ENCODE data around the gene KMT2D.

The KMT2D gene

DNA sequence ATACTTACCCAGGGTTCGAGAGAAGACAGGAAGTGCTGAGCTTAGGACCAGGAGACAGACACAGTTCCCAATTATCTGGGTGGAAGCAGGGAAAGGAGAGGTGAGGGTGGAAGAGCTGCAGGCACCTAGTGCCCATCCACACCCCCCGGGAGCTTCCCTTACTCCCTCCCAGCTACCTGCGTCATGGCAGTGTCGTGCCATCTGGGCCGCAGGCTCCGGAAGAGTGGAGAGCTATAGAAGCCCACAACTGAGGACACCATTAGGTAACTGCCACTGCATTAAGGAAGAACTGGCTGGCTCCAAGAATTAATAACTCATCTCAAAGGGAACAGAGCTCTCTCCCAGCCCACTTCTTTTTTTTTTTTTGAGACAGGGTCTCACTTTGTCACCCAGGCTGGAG, 39.8 kb upstream of the KMT2D start:
- H3K27ac ChIP-seq (replicated peaks) = no peak overlapping the region
- H3K27me3 ChIP-seq (ENCODE audit: insufficient read depth, poor library complexity, severe bottlenecking) = no peaks in the 10 kb centered on the region
- DNase-seq (ENCODE audit: low read depth in 1 of 2, low spot score in 1 of 2) = no peak
- TF ChIP-seq GABPA (IDR thresholded peaks at IDR 0.05; ENCODE audit: low read depth) = no peak
- TF ChIP-seq POLR2AphosphoS5 (IDR thresholded peaks at IDR 0.05; ENCODE audit: low read depth) = no peak
- TF ChIP-seq, protein P1, sequence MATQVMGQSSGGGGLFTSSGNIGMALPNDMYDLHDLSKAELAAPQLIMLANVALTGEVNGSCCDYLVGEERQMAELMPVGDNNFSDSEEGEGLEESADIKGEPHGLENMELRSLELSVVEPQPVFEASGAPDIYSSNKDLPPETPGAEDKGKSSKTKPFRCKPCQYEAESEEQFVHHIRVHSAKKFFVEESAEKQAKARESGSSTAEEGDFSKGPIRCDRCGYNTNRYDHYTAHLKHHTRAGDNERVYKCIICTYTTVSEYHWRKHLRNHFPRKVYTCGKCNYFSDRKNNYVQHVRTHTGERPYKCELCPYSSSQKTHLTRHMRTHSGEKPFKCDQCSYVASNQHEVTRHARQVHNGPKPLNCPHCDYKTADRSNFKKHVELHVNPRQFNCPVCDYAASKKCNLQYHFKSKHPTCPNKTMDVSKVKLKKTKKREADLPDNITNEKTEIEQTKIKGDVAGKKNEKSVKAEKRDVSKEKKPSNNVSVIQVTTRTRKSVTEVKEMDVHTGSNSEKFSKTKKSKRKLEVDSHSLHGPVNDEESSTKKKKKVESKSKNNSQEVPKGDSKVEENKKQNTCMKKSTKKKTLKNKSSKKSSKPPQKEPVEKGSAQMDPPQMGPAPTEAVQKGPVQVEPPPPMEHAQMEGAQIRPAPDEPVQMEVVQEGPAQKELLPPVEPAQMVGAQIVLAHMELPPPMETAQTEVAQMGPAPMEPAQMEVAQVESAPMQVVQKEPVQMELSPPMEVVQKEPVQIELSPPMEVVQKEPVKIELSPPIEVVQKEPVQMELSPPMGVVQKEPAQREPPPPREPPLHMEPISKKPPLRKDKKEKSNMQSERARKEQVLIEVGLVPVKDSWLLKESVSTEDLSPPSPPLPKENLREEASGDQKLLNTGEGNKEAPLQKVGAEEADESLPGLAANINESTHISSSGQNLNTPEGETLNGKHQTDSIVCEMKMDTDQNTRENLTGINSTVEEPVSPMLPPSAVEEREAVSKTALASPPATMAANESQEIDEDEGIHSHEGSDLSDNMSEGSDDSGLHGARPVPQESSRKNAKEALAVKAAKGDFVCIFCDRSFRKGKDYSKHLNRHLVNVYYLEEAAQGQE (IDR thresholded peaks at IDR 0.05; ENCODE audit: insufficient replicate concordance, low read depth) = no peak
- TF ChIP-seq SPI1 (IDR thresholded peaks at IDR 0.05; ENCODE audit: borderline replicate concordance, low read depth) = no peak
- TF ChIP-seq, protein P2, sequence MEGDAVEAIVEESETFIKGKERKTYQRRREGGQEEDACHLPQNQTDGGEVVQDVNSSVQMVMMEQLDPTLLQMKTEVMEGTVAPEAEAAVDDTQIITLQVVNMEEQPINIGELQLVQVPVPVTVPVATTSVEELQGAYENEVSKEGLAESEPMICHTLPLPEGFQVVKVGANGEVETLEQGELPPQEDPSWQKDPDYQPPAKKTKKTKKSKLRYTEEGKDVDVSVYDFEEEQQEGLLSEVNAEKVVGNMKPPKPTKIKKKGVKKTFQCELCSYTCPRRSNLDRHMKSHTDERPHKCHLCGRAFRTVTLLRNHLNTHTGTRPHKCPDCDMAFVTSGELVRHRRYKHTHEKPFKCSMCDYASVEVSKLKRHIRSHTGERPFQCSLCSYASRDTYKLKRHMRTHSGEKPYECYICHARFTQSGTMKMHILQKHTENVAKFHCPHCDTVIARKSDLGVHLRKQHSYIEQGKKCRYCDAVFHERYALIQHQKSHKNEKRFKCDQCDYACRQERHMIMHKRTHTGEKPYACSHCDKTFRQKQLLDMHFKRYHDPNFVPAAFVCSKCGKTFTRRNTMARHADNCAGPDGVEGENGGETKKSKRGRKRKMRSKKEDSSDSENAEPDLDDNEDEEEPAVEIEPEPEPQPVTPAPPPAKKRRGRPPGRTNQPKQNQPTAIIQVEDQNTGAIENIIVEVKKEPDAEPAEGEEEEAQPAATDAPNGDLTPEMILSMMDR (IDR thresholded peaks at IDR 0.05; ENCODE audit: insufficient read depth, low read length) = no peak
- H3K4me3 ChIP-seq (replicated peaks; ENCODE audit: insufficient read depth, low read length) = no peak overlapping the region

DNA sequence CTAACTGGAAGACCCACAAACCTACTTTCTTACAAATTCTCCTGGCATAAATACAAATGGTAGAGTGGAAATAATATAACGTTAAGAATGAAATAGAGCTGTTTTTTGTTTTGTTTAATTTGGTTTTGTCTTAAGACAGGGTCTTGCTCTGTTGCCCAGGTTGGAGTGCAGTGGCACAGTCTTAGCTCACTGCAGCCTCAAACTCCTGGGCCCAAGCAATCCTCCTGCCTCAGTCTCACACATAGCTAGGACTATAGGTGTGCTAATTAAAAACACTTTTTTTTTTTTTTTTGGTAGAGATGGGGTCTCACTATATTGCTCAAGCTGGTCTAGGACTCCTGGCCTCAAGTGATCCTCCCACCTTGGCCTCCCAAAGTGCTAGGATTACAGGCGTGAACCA, 38.1 kb upstream of the KMT2D start:
- no peak for DNase-seq (ENCODE audit: low read depth in 1 of 2, low spot score in 1 of 2)
- no peak overlapping the region for H3K4me3 ChIP-seq (replicated peaks; ENCODE audit: insufficient read depth, low read length)
- no peak for TF ChIP-seq SPI1 (IDR thresholded peaks at IDR 0.05; ENCODE audit: borderline replicate concordance, low read depth)
- TF ChIP-seq, protein P1 (IDR thresholded peaks at IDR 0.05; ENCODE audit: insufficient replicate concordance, low read depth) = no peak
- no peak for TF ChIP-seq POLR2AphosphoS5 (IDR thresholded peaks at IDR 0.05; ENCODE audit: low read depth)
- TF ChIP-seq, protein P2 (IDR thresholded peaks at IDR 0.05; ENCODE audit: insufficient read depth, low read length) = no peak
- no peak for TF ChIP-seq GABPA (IDR thresholded peaks at IDR 0.05; ENCODE audit: low read depth)
- H3K27ac ChIP-seq (replicated peaks) = no peak overlapping the region
- H3K27me3 ChIP-seq (ENCODE audit: insufficient read depth, poor library complexity, severe bottlenecking) = peaks cover 16% of the 10 kb centered on the region

DNA sequence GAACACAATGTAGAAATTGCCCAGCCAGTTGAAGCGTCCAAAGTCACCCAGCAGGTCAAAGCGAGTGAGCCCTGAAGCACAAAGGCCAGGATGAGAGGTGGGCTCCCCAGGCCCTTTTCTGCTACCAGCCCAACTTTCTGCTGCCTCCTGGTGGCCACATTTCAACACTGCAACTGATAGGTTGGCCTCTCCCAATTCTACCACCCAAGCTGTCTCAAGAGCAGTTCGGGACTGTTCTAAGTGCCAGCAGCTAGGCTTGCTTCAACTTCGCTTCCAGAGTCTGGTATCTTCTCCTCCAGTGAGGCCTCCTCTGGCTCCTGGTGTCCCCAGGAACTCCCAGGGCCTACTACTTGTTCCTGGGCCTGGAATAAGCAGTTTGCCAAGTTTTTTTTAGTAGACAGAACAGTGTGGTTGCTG, 37.4 kb upstream of the KMT2D start:
- no peak overlapping the region for H3K4me3 ChIP-seq (replicated peaks; ENCODE audit: insufficient read depth, low read length)
- H3K27ac ChIP-seq (replicated peaks) = no peak overlapping the region
- peaks cover 20% of the 10 kb centered on the region for H3K27me3 ChIP-seq (ENCODE audit: insufficient read depth, poor library complexity, severe bottlenecking)
- TF ChIP-seq, protein P2 (IDR thresholded peaks at IDR 0.05; ENCODE audit: insufficient read depth, low read length) = peak; percentile 85
- no peak for TF ChIP-seq GABPA (IDR thresholded peaks at IDR 0.05; ENCODE audit: low read depth)
- peak in 1 of 2 experiments; percentile 52 for DNase-seq (ENCODE audit: low read depth in 1 of 2, low spot score in 1 of 2)

DNA sequence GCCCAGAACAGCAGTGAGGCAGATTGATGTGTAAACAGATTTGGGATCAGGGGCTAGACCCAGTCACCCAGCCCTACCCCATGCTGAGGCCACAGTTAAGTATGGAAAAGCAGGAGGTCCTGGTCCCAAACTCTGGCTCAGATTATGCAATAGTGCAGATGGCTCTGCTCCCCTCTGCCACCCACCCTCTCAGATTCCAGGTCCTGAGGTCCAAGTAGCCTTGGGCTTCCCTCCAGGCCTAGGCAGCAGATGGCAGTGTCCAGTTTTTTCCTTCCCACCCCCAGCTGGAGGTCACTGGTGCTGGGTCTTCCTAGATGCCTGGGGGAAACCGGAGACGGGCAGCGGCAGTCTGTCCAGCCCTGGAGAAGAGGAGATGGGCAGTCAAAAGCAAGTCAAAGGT, 36.8 kb upstream of the KMT2D start:
- Histone ChIP-seq H3K27ac (replicated peaks) (no peak overlapping the region), H3K27me3 (ENCODE audit: insufficient read depth, poor library complexity, severe bottlenecking) (peaks cover 22% of the 10 kb centered on the region), H3K4me3 (replicated peaks; ENCODE audit: insufficient read depth, low read length) (no peak overlapping the region)
- TF ChIP-seq POLR2AphosphoS5 (IDR thresholded peaks at IDR 0.05; ENCODE audit: low read depth) = no peak
- TF ChIP-seq, protein P1 (IDR thresholded peaks at IDR 0.05; ENCODE audit: insufficient replicate concordance, low read depth) = no peak
- no peak for TF ChIP-seq SPI1 (IDR thresholded peaks at IDR 0.05; ENCODE audit: borderline replicate concordance, low read depth)
- TF ChIP-seq, protein P2 (IDR thresholded peaks at IDR 0.05; ENCODE audit: insufficient read depth, low read length) = no peak
- no peak for TF ChIP-seq GABPA (IDR thresholded peaks at IDR 0.05; ENCODE audit: low read depth)
- no peak for DNase-seq (ENCODE audit: low read depth in 1 of 2, low spot score in 1 of 2)

Measured in HL-60 (cell line).